ENCODE results near the gene ZNF844. TPM values are rescaled to one million over a fixed set of nuclear protein-coding genes. Genes with fewer than 3 reads are reported as not detected.
"Not testable (repeated sequence)": the region's sequence is repeated elsewhere in the genome, so short reads cannot be mapped to it uniquely, and the experiment has no call there.

ZNF844 gene
- total RNA-seq, 4 donors from 2014 or later = 10.8 to 39.4 (median 16.6) TPM

DNA sequence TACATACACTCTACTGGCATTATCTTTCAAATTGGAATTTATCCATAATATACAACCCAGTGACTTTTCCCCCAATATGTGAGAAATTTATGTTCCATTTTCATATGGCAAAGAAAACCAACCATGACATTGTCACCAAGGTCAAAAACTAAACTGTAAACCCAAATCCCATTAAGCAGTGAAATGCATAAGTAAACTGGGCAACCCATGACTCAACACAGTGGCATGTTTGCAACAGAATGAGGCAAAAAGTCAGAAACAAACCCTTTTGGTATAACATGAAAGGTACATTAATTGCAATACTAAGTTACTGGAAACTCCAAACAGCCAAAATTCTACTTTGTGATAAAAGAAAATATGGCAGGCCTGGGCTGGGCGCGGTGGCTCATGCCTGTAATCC, 16.7 kb upstream of the ZNF844 start:
- H3K27me3 ChIP-seq = no peaks in the 10 kb centered on the region

DNA sequence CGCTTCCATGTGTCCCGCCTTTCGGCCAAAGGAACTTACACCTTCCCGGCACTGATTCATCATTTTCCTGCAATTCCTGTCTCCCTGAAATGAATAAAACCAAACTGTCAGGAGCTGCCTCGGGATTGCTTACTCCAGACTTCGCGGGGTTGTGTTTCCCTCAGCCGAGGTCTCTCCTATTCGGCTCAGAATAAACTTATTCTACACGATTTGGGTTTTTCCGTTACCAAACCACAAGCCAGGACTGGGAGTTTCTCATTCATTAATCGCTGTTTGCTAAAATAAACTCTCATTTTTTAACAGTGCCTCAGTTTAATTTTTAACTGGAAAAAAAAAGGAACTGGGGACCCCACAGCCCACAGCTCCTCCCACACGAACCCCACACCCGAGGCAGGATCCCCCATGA, 12.4 kb upstream of the ZNF844 start:
- intact Hi-C loops (cut with DNase I; ENCODE audit: low total_unique reads) = no loop called here
- TF ChIP-seq, protein P1, sequence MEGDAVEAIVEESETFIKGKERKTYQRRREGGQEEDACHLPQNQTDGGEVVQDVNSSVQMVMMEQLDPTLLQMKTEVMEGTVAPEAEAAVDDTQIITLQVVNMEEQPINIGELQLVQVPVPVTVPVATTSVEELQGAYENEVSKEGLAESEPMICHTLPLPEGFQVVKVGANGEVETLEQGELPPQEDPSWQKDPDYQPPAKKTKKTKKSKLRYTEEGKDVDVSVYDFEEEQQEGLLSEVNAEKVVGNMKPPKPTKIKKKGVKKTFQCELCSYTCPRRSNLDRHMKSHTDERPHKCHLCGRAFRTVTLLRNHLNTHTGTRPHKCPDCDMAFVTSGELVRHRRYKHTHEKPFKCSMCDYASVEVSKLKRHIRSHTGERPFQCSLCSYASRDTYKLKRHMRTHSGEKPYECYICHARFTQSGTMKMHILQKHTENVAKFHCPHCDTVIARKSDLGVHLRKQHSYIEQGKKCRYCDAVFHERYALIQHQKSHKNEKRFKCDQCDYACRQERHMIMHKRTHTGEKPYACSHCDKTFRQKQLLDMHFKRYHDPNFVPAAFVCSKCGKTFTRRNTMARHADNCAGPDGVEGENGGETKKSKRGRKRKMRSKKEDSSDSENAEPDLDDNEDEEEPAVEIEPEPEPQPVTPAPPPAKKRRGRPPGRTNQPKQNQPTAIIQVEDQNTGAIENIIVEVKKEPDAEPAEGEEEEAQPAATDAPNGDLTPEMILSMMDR (IDR thresholded peaks at IDR 0.05) = no peak
- TF ChIP-seq POLR2A (IDR thresholded peaks at IDR 0.05) = no peak
- Histone ChIP-seq H3K9me3 (no peaks in the 10 kb centered on the region), H3K27ac (peak overlapping the region; percentile 47 to 60), H3K4me3 (peak overlapping the region; percentile 51 to 56), H3K4me1 (no peaks in the 10 kb centered on the region), H3K36me3 (no peaks in the 10 kb centered on the region), H3K27me3 (no peaks in the 10 kb centered on the region)
- no peak for DNase-seq

More for the DNA sequence above, 16.7 kb upstream of the ZNF844 start:
- Histone ChIP-seq H3K4me1 (no peaks in the 10 kb centered on the region), H3K36me3 (no peaks in the 10 kb centered on the region), H3K4me3 (no peak overlapping the region), H3K27ac (no peak overlapping the region), H3K9me3 (peaks cover 0 to 9% of the 10 kb centered on the region in 2 donors)
- TF ChIP-seq, protein P1 (IDR thresholded peaks at IDR 0.05) = no peak
- no peak for TF ChIP-seq POLR2A (IDR thresholded peaks at IDR 0.05)
- DNase-seq = no peak
- intact Hi-C loops (cut with DNase I; ENCODE audit: low total_unique reads) = no loop called here

DNA sequence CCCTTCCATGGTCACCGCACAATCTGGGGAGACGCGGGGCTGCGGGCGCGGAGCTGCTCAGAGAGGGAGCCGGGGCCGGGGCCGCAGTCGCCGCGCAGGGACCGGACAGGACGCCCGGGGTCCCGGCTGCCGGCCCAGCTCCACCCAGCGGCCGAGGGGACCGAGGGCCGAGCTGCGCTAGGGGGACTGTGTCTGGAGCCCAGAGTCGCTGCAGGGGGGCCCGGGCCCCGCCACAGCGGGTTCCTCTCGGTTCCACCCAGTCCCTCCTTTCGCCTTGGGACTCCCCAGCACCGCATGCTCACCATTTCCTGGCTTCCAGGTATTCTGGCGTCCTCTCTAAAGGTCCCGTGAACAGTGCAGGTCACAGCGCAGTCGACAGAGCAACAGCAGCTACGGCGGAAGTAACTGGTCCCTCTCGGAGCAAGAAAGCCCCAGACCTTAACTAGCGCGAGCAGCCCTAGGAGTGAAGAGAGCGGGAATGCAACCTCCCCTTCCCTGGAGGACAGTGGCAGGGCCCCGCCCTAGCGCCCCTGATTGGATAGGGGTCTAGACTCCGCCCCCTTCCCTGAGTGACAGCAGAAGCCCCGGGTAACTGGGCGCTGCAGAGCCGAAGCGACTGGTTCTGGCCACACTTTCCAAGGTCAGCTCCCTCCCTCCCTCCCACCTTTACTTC, 11.9 kb upstream of the ZNF844 start, which contains the start of gene ZNF878:
Gene ZNF878, minus strand, starts transcription at position 465 of the 673 bp plus-strand sequence. Its CDS starts 160 bp downstream, at position 305.
- TF ChIP-seq, protein P1 (IDR thresholded peaks at IDR 0.05) = peak in 1 of 4 experiments; percentile 3
- TF ChIP-seq POLR2A (IDR thresholded peaks at IDR 0.05) = peak; percentile 85 to 91
- Histone ChIP-seq H3K27me3 (no peaks in the 10 kb centered on the region), H3K9me3 (no peaks in the 10 kb centered on the region), H3K4me3 (peak within 1 kb of the TSS; percentile 51 to 56), H3K4me1 (no peaks in the 10 kb centered on the region), H3K27ac (peak within 1 kb of the TSS; percentile 47 to 60), H3K36me3 (no peaks in the 10 kb centered on the region)
- DNase-seq = peak; percentile 85 to 88
- intact Hi-C loops (cut with DNase I; ENCODE audit: low total_unique reads) = no loop called here

GRCh38 chr19:12055784-12056183, 8.7 kb upstream of the ZNF844 start:
- TF ChIP-seq, protein P1 (IDR thresholded peaks at IDR 0.05) = no peak
- no peak for TF ChIP-seq POLR2A (IDR thresholded peaks at IDR 0.05)
- Histone ChIP-seq H3K27ac (no peak overlapping the region), H3K4me3 (no peak overlapping the region), H3K27me3 (no peaks in the 10 kb centered on the region), H3K36me3 (no peaks in the 10 kb centered on the region), H3K9me3 (no peaks in the 10 kb centered on the region), H3K4me1 (peaks cover 0 to 3% of the 10 kb centered on the region in 2 donors)
- intact Hi-C loops (cut with DNase I; ENCODE audit: low total_unique reads) = loop anchor here (5.0 kb wide), 1 partner anchor 87 kb away; the partner anchor contains the start of gene ZNF20
- DNase-seq = no peak

- no peaks in the 10 kb centered on the region for H3K4me1 ChIP-seq
- H3K9me3 ChIP-seq = peaks cover 6 to 98% of the 10 kb centered on the region in 2 donors
- H3K36me3 ChIP-seq = peaks cover 0 to 6% of the 10 kb centered on the region in 2 donors
These were observed 11.1 kb downstream of the ZNF844 start for GRCh38 chr19:12075538-12076139.

DNA sequence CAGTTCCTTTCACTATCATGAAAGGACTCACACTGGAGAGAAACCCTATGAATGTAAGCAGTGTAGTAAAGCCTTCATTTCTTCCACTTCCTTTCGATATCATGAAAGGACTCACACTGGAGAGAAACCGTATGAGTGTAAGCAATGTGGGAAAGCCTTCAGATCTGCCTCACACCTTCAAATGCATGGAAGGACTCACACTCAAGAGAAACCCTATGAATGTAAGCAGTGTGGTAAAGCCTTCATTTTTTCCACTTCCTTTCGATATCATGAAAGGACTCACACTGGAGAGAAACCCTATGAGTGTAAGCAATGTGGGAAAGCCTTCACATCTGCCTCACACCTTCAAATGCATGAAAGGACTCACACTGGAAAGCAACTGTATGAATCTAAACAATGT, 11.8 kb downstream of the ZNF844 start:
- peaks cover 6 to 98% of the 10 kb centered on the region in 2 donors for H3K9me3 ChIP-seq
- DNase-seq; intact Hi-C loops (cut with DNase I; ENCODE audit: low total_unique reads); H3K4me3 ChIP-seq; H3K36me3 ChIP-seq; H3K4me1 ChIP-seq; H3K27ac ChIP-seq; H3K27me3 ChIP-seq: not testable (repeated sequence)

More at GRCh38 chr19:12075538-12076139, 11.1 kb downstream of the ZNF844 start:
- Histone ChIP-seq H3K4me3 (no peak overlapping the region), H3K27me3 (no peaks in the 10 kb centered on the region), H3K27ac (no peak overlapping the region)
- DNase-seq = no peak
- no peak for TF ChIP-seq POLR2A (IDR thresholded peaks at IDR 0.05)
- TF ChIP-seq, protein P1 (IDR thresholded peaks at IDR 0.05) = no peak
- intact Hi-C loops (cut with DNase I; ENCODE audit: low total_unique reads) = no loop called here

Measured in uterus (tissue), 4 donors.